HG03354 (cell line): ENCODE data around the gene AP4S1.
A peak's percentile ranks its signal among the peaks of the same experiment; 100 is the strongest.
"Not testable (repeated sequence)": the region's sequence is repeated elsewhere in the genome, so short reads cannot be mapped to it uniquely, and the experiment has no call there.

Source experiments
- ATAC-seq: cut with Tn5 transposase; IDR thresholded peaks from one replicate; pipeline ENCODE4 v1.9.1; 2021; ENCODE audit warnings: mild to moderate bottlenecking; ENCODE audit not compliant: unreplicated experiment, poor library complexity, severe bottlenecking

Gene AP4S1

DNA sequence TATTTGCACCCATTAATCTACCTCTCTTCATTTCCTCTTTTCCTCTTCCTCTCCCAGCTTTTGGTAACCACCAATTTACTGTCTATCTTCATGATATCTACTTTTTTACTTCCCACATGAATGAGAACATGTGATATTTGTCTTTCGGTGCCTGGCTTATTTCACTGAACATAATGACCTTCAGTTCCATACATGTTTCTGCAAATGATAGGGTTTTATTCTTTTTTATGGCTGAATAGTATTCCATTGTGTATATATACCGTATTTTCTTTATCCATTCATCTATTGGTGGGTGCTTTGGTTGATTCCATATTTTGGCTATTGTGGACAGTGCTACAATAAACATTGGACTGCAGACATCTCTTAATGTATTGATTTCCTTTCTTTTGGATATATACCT, 49.7 kb downstream of the AP4S1 start:
- no peak for ATAC-seq

DNA sequence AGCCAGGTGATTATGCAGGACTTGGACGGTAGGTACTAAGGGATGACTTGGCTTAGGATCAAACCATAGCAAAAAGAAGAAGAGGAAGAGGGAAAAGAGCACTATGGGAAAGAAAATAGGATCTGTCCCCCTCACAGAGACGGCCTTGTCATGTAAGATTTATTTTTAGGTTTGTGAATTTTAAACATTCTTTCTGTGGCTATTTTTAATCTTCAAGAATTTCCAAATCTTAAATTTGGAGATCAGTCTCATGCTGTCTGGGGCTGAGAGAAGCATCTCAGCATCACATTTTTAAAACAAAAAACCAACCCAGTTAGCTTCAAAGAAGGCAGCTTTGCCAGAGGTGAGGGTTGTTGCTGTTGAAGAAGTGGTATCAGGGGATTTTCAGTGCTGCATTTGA, 53.3 kb downstream of the AP4S1 start:
- no peak for ATAC-seq

DNA sequence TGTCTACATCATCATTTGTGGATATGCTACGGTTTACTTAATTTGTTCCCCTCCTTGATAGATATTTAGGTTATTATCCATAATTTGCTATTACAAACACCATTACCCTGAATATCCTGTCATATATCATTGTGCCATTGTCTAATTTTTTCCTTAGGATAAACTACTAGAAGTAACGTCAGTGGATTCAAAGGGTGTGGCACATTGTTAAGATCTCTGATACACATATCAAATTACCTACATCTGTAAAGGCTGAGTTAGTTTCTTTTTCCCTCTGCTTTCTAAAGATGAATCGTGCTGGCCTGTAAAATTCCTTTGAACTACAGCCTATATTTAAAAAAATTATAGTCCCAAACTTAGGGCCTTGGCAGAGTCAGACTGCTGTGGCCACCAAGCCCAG, 54.6 kb downstream of the AP4S1 start:
- ATAC-seq, result no peak

DNA sequence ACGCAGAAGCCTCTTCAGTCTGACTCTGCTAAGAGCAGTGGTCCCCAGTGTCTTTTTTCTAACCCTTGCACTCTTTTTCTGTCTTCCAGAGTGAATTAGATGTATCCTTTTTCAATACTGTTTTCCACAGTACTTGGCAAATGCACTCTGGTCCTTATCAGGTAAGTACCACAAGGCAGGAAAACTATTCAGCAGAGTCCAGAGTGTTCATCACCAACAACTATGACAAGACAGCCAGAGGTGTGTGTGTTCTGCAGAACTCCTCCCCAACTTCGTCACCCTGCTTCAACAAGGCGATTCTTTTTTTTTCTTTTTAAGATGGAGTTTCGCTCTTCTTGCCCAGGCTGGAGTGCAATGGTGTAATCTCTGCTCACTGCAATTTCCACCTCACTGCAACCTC, 55.0 kb downstream of the AP4S1 start:
- no peak for ATAC-seq

DNA sequence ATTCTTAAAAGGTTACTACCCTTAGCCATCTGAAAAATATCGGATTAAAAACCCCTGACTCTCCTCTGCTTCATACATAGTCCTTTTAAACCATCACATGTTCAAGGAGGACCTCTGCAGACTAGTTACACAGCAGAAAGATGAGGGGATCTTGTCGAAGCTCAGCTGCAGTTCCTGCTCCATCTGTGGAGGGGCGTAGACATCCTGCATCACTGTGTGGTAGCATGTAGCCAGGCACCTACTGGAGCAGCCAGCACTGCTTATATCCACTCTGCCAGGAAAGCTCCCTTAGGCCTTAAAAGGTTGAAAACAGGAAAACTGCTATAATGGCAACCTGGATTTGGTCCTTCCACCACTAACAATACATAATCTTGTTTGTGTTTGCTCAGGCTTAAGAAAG, 58.3 kb downstream of the AP4S1 start:
- no peak for ATAC-seq

DNA sequence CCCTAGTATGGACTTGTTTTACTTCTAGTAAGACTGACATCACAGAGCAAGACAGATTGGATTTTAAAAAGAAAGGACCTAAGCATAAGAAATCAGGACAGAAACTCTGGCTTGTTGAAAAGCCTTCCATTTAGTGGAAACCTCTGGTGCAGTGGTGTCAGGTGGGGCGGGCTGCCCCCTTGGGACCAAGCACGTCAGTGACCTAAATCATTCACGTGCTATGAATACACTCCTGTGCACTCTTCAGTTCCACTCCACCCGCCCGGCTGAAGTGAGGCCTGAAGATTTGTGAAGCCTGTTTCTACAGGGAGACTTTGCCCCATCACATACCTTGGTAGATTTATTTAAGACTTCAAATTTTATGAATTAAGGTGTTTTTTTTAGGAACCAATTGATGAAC, 58.9 kb downstream of the AP4S1 start:
- ATAC-seq, result peak; percentile 93

DNA sequence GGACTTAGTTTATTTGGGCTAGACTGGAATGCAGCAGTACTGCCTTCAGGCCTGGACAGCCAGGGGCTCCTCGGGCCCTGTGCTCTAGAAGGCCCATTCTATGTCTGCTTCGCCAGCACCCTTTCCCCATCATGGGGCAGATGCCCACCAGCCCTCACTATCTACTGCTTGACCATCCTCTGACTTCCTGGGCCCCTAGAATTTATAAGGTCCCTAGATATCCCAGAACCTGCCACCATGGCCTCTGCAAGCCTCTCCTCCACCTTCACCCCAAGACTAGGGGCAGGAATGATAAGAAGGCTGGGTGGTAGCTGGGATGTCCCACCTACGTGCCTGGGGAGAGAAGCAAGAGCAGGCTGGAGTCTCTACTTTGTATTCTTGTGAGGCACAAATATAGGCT, 59.6 kb downstream of the AP4S1 start:
- ATAC-seq, result no peak

DNA sequence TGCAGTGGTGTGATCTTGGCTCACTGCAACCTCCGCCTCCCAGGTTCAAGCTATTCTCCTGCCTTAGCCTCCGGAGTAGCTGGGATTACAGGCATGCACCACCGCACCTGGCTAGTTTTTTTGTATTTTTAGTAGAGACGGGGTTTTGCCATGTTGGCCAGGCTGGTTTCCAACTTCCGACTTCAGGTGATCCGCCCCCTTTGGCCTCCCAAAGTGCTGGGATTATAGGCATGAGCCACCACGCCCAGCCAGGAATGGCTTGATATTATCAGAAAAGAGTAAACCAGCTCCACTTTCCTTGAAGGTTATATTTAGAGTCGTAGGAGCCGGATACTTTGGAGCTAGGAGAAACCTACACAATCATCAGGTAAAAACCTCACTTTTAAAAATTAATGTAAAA, 61.0 kb downstream of the AP4S1 start:
- not testable (repeated sequence) for ATAC-seq

DNA sequence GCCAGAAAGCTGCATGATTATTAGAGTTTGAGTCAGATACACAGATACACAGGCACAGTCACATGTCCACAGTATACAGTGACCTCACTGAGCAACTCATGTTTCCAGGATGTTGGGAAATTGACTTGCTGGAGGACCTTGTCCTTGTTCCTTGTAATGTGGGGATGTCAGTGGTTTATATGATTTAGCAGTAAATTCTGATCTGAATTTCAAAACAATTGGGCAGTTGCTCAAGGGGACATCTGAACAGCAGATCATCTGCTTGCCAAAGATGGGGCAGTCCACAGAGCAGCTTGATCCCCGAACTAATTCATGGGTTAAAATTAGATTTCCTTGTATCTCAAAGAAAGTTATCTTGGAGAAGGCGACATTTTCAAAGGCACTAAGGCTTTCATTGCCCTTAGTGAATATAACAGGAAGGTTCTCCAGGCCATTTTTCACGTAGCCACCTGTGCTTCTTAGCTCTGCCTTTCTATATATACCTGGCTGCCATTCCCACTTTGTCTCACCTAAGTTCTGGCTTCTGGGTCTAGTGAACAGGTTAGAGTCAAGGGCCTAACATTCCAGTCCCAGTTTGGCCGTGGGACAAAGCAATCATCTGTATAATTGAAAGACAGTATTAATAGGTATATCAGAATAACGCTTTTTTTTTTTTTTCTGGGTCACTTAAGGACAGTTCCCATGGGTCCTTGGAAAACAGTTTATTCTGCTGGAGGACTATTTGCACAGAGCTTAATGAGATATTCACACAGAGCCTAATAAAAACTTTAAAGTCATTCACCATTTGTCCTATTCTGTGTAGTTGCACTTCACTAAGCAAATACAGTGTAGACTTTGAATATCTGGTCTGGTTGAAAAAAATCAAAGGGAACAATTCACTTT, 65.7 kb downstream of the AP4S1 start:
- no peak for ATAC-seq

DNA sequence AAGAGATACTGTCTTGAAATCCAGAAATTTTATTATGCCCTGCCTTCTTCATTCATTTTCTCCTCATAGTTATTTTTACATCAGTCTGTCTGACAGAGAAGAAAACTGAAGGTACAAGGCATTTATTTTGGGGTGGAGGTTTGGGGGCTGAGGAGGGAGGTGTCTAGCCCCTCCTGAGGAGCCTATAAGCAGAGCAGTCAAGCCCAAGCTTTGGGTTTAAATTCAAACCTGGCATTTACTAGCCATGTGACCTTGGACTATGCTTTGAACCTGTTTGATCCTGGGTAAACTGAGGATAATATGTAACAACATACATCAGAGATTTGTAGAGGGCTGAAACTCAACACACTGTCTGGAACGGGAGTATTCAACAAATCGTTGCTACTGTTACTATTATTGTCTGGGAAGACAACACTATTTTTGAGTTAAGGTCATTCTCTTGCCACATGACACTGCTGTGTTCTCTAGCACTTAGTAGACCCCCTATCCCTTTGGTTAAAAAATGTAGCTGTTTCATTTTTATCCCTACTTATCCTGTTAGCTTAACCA, 66.8 kb downstream of the AP4S1 start:
- ATAC-seq, result no peak

DNA sequence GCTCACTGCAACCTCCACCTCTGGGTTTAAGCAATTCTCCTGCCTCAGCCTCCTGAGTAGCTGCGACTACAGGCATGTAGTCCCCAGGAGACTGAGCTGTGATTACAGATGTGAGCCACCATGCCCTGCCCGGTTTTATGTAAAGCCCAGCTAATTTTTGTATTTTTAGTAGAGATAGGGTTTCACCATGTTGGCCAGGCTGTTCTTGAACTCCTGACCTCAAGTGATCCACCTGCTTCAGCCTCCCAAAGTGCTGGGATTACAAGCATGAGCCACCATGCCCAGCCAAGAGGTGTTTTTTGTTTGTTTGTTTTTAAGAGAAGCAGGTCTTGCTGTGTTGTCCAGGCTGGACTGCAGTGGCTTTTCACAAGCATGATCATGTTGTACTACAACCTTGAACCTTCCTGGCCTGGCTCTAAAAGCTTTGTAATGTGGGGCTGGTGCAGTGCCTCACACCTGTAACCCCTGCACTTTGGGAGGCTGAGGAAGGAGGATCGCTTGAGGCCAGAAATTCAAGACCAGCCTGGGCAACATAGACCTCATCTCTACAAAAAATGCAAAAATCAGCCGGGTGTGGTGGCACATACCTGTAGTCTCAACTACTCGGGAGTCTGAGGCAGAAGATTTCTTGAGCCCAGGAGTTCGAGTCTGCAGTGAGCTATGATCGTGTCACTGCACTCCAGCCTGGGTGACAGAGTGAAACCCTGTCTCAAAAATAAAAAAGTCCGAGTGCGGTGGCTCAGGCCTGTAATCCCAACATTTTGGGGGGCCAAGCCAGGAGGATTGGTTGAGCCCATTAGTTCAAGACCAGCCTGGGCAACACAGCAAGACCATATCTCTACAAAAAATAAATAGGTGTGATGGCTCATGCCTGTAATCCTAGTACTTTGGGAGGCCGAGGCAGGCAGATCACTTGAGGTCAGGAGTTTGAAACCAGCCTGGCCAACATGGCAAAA, 68.7 kb downstream of the AP4S1 start:
- ATAC-seq, result not testable (repeated sequence)

DNA sequence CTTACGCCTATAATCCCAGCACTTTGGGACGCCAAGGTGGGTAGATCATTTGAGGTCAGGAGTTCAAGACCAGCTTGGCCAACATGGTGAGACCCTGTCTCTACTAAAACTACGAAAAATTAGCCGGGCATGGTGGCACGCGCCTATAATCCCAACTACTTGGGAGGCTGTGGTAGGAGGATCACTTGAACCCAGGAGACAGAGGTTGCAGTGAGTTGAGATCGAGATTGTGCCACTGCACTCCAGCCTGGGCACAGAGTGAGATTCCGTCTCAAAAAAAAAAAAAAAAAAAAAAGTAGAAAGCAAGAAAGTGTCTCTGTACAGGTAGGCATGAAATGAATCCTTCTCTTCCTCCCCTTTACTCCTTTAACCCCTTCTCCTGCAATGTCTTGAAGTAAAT, 70.4 kb downstream of the AP4S1 start:
- ATAC-seq, result not testable (repeated sequence)

DNA sequence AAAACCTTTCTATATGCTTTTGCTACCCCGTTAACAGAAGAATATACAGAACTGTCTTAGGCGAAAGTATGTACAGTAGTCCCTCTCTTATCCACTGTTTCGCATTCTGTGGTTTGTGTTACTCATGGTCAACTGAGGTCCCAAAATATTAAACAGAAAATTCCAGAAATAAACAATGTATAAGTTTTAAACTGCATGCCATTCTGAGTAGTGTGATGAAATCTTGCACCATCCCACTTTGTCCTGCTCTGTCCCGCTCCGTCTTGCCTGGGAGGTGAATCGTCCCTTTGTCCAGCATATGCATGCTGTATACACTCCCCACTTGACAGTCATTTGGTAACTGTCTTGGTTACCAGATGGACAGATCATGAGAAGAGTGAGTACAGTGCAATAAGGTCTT, 70.8 kb downstream of the AP4S1 start:
- no peak for ATAC-seq

DNA sequence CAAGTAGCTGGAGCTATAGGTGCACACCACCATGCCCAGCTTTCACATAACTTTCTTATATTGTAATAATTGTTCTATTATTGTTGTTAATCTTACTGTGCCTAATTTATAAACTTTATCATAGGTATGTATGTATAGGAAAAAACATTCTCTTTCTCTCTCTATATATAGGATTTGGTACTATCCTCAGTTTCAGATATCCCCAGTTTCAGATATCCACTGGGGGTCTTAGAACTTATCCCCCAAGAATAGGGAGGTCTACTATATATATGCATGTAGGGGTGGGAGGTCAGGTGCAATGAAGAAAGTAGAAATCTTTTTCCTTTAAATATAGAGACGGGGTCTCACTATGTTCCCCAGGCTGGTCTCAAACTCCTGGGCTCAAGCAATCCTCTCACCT, 71.6 kb downstream of the AP4S1 start:
- no peak for ATAC-seq

DNA sequence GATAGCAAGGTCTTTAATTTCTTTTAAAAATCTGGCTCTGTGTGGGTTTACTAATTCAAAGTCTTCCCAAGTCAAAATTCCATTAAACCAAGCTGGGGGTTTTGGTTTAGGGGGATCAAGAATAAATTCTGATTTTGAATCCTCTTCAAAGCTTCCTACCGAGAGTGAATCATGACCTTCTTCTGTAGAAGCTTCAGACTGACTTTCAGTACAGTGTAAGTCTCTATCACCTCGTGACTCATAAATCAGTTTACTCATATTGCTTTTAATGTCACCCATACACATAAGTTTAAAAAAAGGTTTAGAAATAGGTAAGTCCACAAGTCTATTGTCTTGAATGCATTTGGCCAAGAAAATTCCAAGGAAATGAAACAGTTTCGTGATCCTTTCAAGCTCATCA, 81.3 kb downstream of the AP4S1 start:
- ATAC-seq, result no peak

DNA sequence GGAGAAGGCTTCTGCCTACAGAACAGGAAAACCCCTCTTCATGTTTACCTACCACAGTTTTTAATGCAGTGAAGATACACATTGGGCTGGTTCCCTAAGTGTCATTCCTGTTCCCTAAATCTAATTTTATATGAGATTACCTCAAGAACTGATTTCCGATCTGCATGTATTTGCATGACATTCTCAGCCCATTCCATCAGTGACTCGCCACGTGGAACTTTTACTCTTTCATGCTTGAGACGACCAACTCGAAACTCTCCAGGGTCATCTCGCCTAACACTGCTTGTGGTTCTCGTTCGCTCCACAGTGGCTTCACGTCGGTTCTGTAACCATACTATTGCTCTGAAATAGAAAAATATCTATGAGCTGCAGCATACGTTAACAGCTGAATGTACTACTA, 83.8 kb downstream of the AP4S1 start:
- ATAC-seq, result no peak

DNA sequence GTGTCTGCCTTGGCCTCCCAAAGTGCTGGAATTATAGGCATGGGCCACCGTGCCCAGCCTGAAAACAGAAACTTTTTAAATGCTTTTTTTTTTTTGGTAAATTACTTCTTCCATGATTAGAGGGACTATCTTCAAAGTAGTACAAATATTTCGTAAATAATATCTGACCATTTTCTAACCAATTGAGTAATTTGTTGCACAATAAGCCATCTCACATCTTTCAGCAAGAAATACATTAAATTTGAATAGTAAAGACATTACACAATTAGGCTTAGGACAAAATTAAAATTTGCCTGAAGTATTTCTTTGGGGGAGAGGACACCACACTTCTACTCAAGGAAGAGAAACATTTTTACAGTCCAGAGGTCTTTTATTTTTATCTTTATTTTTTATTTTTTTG, 85.4 kb downstream of the AP4S1 start:
- no peak for ATAC-seq

DNA sequence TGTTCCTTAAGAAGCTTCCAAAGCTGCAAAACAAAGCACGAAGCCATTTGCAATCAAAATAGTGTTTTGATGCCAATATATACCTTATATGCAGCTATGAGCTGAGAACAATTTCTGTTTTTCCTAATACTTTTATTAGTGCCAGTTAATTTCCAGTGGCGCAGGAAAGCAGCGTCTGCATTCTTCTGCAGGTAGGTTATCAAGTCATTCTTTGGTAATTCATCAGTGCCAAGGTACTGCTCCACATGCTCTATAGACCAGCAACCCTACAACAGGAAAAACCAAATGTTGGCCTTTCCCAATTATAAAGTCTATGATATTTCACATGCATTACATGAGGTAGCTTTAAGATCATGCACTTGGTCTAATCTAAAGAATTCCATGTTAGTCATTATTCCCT, 88.3 kb downstream of the AP4S1 start:
- no peak for ATAC-seq

DNA sequence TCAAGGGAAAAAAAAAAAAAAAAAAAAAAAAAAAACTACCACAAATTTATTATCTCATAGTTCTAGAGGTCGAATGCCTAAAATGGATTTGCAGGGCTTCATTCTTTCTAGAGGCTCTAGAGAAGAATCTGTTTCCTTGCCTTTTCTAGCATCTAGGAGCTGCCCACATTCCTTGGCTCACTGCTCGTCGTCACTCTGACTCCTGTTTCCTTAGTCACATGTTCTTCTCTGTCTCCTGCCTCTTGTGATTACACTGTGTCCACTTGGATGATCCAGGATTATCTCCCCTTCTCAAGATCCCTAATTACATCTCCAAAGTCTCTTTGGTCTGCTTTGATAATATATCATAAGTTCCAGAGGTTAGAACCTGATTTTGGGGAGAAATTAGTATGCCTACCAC, 93.4 kb downstream of the AP4S1 start:
- no peak for ATAC-seq

DNA sequence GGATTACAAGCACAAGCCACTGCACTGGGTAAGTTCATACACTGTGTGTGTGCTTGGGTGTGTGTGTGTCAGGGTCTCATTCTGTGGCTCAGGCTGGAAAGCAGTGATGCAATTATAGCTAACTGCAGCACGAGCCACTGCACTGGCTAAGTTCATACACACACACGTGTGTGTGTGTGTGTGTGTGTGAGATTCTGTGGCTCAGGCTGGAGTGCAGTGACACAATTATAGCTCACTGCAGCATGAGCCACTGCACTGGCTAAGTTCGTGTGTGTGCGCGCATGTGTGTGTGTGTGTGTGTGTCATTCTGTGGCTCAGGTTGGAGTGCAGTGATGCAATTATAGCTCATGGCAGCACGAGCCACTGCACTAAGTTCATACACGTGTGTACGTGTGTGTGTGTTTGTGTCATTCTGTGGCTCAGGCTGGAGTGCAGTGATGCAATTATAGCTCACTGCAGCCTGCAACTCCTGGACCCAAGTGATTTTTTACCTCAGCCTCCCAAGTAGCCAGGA, 96.7 kb downstream of the AP4S1 start:
- ATAC-seq, result no peak
